ENCODE measurements around the gene PRKACB. TPM values are rescaled to one million over a fixed set of nuclear protein-coding genes. Genes with fewer than 3 reads are reported as not detected.
A peak's percentile ranks its signal among the peaks of the same experiment; 100 is the strongest.

PRKACB gene
- total and polyA plus RNA-seq, 2 experiments from 2014 or later, result 14.6 to 28.0 TPM

- Histone ChIP-seq H3K4me1 (ENCODE audit: insufficient read depth) (peaks cover 9% of the 10 kb centered on the region; the same call in 1 of the 2 replicates), H3K27ac (ENCODE audit: low read depth) (no peak overlapping the region), H3K9me2 (ENCODE audit: insufficient read depth) (no peaks in the 10 kb centered on the region), H3K4me3 (no peak overlapping the region), H3K79me2 (replicated peaks; ENCODE audit: insufficient read depth) (no peaks in the 10 kb centered on the region), H3K36me3 (ENCODE audit: insufficient read depth) (no peaks in the 10 kb centered on the region), H2AFZ (no peak overlapping the region), H3F3A (replicated peaks; ENCODE audit: low read depth) (no peaks in the 10 kb centered on the region), H3K27me3 (ENCODE audit: insufficient read depth) (no peaks in the 10 kb centered on the region), H3K4me2 (no peak overlapping the region), H4K20me1 (replicated peaks; ENCODE audit: insufficient read depth) (no peaks in the 10 kb centered on the region)
- no peak overlapping the region for H3K4me3 Mint-ChIP-seq
- peaks cover 7% of the 10 kb centered on the region; the same call in 2 of the 3 replicates for H3K36me3 Mint-ChIP-seq (ENCODE audit: low read depth)
- H3K4me1 Mint-ChIP-seq, result peaks cover 4% of the 10 kb centered on the region
- H3K27me3 Mint-ChIP-seq (ENCODE audit: insufficient read depth, low read depth, poor library complexity), result peaks cover 1% of the 10 kb centered on the region
- no peak overlapping the region for H3K27ac Mint-ChIP-seq
- ATAC-seq (no peak), DNase-seq (ENCODE audit: low spot score) (no peak)
- H3K9me3 Mint-ChIP-seq, result 0 out of 3 replicates have a peak, but pooled peaks cover 4% of the 10 kb centered on the region
- TF ChIP-seq JUNB (IDR thresholded peaks at IDR 0.05; ENCODE audit: unreplicated experiment) (no peak), EZH2 (IDR thresholded peaks at IDR 0.05; ENCODE audit: low read depth, unreplicated experiment) (no peak)
- TF ChIP-seq, protein P1, sequence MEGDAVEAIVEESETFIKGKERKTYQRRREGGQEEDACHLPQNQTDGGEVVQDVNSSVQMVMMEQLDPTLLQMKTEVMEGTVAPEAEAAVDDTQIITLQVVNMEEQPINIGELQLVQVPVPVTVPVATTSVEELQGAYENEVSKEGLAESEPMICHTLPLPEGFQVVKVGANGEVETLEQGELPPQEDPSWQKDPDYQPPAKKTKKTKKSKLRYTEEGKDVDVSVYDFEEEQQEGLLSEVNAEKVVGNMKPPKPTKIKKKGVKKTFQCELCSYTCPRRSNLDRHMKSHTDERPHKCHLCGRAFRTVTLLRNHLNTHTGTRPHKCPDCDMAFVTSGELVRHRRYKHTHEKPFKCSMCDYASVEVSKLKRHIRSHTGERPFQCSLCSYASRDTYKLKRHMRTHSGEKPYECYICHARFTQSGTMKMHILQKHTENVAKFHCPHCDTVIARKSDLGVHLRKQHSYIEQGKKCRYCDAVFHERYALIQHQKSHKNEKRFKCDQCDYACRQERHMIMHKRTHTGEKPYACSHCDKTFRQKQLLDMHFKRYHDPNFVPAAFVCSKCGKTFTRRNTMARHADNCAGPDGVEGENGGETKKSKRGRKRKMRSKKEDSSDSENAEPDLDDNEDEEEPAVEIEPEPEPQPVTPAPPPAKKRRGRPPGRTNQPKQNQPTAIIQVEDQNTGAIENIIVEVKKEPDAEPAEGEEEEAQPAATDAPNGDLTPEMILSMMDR (conservative IDR thresholded peaks at IDR 0.05; ENCODE audit: low read depth in 2 of 2), result peak in 1 of 2 experiments; percentile 41; a peak in 2 of 4 replicates
Measured at GRCh38 chr1:84141182-84142003, 2.7 kb upstream of the PRKACB start.

DNA sequence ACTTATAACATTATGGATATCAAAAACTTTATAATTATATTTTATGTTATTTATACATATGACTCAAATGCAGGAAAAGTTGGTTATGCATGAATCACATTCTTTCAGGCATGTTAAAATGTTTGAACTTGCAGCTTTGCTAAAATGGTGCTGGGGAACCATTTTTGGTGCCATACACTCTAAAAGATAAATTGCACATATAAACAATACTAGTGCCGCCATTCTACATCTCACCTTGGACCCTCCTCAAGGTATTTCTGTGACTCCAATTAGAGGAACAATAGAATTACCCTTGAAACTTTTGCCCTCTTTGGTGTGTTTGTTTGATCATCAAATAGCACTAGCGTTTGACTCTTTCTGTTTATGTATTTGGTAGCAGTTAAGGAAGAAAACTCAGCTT, 997 bp downstream of the PRKACB start:
- Histone ChIP-seq H3K4me2 (no peak overlapping the region), H4K20me1 (replicated peaks; ENCODE audit: insufficient read depth) (no peaks in the 10 kb centered on the region), H2AFZ (no peak overlapping the region), H3K27ac (ENCODE audit: low read depth) (no peak overlapping the region), H3F3A (replicated peaks; ENCODE audit: low read depth) (no peaks in the 10 kb centered on the region), H3K4me3 (no peak overlapping the region), H3K9me2 (ENCODE audit: insufficient read depth) (no peaks in the 10 kb centered on the region), H3K36me3 (ENCODE audit: insufficient read depth) (no peaks in the 10 kb centered on the region), H3K79me2 (replicated peaks; ENCODE audit: insufficient read depth) (no peaks in the 10 kb centered on the region), H3K27me3 (ENCODE audit: insufficient read depth) (no peaks in the 10 kb centered on the region), H3K4me1 (ENCODE audit: insufficient read depth) (peaks cover 9% of the 10 kb centered on the region; the same call in 1 of the 2 replicates)
- Mint-ChIP-seq H3K9me3 (no peaks in the 10 kb centered on the region), H3K4me3 (no peak overlapping the region), H3K27me3 (ENCODE audit: insufficient read depth, low read depth, poor library complexity) (no peaks in the 10 kb centered on the region), H3K4me1 (peaks cover 4% of the 10 kb centered on the region), H3K36me3 (ENCODE audit: low read depth) (no peaks in the 10 kb centered on the region), H3K27ac (no peak overlapping the region)
- no peak for DNase-seq (ENCODE audit: low spot score)
- no peak for ATAC-seq
- no peak for TF ChIP-seq POLR2AphosphoS5 (IDR thresholded peaks at IDR 0.05; ENCODE audit: low read depth)
- TF ChIP-seq, protein P2, sequence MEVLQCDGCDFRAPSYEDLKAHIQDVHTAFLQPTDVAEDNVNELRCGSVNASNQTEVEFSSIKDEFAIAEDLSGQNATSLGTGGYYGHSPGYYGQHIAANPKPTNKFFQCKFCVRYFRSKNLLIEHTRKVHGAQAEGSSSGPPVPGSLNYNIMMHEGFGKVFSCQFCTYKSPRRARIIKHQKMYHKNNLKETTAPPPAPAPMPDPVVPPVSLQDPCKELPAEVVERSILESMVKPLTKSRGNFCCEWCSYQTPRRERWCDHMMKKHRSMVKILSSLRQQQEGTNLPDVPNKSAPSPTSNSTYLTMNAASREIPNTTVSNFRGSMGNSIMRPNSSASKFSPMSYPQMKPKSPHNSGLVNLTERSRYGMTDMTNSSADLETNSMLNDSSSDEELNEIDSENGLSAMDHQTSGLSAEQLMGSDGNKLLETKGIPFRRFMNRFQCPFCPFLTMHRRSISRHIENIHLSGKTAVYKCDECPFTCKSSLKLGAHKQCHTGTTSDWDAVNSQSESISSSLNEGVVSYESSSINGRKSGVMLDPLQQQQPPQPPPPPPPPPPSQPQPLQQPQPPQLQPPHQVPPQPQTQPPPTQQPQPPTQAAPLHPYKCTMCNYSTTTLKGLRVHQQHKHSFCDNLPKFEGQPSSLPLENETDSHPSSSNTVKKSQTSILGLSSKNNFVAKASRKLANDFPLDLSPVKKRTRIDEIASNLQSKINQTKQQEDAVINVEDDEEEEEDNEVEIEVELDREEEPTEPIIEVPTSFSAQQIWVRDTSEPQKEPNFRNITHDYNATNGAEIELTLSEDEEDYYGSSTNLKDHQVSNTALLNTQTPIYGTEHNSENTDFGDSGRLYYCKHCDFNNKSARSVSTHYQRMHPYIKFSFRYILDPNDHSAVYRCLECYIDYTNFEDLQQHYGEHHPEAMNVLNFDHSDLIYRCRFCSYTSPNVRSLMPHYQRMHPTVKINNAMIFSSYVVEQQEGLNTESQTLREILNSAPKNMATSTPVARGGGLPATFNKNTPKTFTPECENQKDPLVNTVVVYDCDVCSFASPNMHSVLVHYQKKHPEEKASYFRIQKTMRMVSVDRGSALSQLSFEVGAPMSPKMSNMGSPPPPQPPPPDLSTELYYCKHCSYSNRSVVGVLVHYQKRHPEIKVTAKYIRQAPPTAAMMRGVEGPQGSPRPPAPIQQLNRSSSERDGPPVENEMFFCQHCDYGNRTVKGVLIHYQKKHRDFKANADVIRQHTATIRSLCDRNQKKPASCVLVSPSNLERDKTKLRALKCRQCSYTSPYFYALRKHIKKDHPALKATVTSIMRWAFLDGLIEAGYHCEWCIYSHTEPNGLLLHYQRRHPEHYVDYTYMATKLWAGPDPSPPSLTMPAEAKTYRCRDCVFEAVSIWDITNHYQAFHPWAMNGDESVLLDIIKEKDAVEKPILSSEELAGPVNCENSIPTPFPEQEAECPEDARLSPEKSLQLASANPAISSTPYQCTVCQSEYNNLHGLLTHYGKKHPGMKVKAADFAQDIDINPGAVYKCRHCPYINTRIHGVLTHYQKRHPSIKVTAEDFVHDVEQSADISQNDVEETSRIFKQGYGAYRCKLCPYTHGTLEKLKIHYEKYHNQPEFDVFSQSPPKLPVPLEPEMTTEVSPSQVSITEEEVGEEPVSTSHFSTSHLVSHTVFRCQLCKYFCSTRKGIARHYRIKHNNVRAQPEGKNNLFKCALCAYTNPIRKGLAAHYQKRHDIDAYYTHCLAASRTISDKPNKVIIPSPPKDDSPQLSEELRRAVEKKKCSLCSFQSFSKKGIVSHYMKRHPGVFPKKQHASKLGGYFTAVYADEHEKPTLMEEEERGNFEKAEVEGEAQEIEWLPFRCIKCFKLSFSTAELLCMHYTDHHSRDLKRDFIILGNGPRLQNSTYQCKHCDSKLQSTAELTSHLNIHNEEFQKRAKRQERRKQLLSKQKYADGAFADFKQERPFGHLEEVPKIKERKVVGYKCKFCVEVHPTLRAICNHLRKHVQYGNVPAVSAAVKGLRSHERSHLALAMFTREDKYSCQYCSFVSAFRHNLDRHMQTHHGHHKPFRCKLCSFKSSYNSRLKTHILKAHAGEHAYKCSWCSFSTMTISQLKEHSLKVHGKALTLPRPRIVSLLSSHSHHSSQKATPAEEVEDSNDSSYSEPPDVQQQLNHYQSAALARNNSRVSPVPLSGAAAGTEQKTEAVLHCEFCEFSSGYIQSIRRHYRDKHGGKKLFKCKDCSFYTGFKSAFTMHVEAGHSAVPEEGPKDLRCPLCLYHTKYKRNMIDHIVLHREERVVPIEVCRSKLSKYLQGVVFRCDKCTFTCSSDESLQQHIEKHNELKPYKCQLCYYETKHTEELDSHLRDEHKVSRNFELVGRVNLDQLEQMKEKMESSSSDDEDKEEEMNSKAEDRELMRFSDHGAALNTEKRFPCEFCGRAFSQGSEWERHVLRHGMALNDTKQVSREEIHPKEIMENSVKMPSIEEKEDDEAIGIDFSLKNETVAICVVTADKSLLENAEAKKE (CRISPR knock-in tag; IDR thresholded peaks at IDR 0.05), result no peak
- no peak for TF ChIP-seq ETS1 (IDR thresholded peaks at IDR 0.05)
- no peak for TF ChIP-seq JUNB (IDR thresholded peaks at IDR 0.05; ENCODE audit: unreplicated experiment)
- no peak for TF ChIP-seq ZNF114 (CRISPR knock-in tag; IDR thresholded peaks at IDR 0.05)

All from GM23338 (cell line).